ENCODE results near the gene PTPN4.

The PTPN4 gene

DNA sequence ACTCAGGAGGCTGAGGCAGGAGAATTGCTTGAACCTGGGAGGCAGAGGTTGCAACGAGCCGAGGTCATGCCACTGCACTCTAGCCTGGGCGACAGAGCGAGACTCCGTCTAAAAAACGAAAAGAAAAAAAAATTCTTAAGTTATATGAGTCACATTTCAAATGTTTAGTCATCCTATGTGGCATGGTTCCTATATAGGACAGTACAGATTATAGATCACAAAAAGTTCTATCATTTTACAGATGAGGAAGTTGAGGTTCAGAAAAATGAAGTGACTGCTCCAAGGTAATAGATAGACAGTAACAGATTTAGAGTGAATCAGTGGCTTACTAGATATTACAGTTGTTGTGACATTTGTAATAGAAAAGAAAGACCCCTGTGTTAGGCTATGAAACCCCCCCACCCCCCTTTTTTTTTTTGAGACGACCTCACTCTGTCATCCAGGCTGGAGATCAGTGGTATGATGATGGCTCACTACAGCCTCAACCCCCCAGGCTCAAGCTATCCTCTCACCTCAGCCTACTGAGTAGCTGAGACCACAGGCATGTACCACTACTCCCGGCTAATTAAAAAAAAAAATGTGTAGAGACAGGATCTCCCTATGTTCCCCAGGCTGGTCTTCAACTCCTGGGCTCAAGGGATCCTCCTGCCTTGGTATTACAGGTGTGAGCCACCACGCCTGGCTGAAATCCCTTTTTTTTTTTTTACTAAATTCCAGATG lies 22.7 kb downstream of the PTPN4 start:
- H3K79me2 ChIP-seq (ENCODE audit: insufficient read depth, low read length), result peaks cover 78% of the 10 kb centered on the region
- TF ChIP-seq EZH2phosphoT487 (IDR thresholded peaks at IDR 0.05; ENCODE audit: borderline replicate concordance), result no peak
- TF ChIP-seq, protein P1, sequence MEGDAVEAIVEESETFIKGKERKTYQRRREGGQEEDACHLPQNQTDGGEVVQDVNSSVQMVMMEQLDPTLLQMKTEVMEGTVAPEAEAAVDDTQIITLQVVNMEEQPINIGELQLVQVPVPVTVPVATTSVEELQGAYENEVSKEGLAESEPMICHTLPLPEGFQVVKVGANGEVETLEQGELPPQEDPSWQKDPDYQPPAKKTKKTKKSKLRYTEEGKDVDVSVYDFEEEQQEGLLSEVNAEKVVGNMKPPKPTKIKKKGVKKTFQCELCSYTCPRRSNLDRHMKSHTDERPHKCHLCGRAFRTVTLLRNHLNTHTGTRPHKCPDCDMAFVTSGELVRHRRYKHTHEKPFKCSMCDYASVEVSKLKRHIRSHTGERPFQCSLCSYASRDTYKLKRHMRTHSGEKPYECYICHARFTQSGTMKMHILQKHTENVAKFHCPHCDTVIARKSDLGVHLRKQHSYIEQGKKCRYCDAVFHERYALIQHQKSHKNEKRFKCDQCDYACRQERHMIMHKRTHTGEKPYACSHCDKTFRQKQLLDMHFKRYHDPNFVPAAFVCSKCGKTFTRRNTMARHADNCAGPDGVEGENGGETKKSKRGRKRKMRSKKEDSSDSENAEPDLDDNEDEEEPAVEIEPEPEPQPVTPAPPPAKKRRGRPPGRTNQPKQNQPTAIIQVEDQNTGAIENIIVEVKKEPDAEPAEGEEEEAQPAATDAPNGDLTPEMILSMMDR (conservative IDR thresholded peaks at IDR 0.05; ENCODE audit: low read length), result no peak
- no peak overlapping the region for H3K4me2 ChIP-seq (ENCODE audit: low read depth, low read length, poor library complexity, severe bottlenecking)
- no peaks in the 10 kb centered on the region for H3K9me3 ChIP-seq (ENCODE audit: insufficient read depth, low read depth, low read length)
- no peak overlapping the region for H2AFZ ChIP-seq (ENCODE audit: low read length)
- no peaks in the 10 kb centered on the region for H3K36me3 ChIP-seq (ENCODE audit: insufficient read depth, low read length)
- H3K27me3 ChIP-seq (ENCODE audit: insufficient read depth, low read length, poor library complexity, severe bottlenecking), result no peaks in the 10 kb centered on the region
- peaks cover 4% of the 10 kb centered on the region for H3K4me1 ChIP-seq (ENCODE audit: insufficient read depth, low read length, poor library complexity, severe bottlenecking)
- no peak overlapping the region for H3K4me3 ChIP-seq (ENCODE audit: low read length, poor library complexity, severe bottlenecking)
- no peaks in the 10 kb centered on the region for H3F3A ChIP-seq (ENCODE audit: low read depth)
- no peaks in the 10 kb centered on the region for H3K9me2 ChIP-seq (replicated peaks; ENCODE audit: low read depth, low read length)
- H3K9ac ChIP-seq (ENCODE audit: low read depth, low read length, poor library complexity, severe bottlenecking), result no peak overlapping the region
- H4K20me1 ChIP-seq (ENCODE audit: insufficient read depth, low read length, poor library complexity, severe bottlenecking), result peaks cover 5% of the 10 kb centered on the region

DNA sequence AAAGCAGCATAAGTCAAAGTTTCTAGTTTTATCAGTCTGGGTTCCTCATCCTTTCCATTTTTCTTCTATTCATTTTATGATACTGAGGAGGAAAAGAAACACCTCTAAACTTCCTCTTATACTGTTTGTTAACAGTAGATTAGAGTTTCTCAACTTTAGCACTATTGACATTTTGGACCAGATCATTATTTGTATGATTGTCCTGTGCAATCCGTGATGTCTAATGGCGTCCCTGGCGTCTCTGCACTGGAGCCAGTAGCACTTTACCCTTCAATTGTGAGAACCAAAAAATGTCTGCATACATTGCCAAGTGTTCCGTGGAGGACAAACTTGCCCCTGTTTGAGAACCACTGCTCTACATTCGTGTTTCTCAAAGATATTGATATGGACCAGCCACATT lies 25.2 kb downstream of the PTPN4 start:
- Histone ChIP-seq H3K4me1 (ENCODE audit: insufficient read depth, low read length, poor library complexity, severe bottlenecking) (no peaks in the 10 kb centered on the region), H3K4me3 (ENCODE audit: low read length, poor library complexity, severe bottlenecking) (no peak overlapping the region), H3K4me2 (ENCODE audit: low read depth, low read length, poor library complexity, severe bottlenecking) (no peak overlapping the region), H3K79me2 (ENCODE audit: insufficient read depth, low read length) (peaks cover 79% of the 10 kb centered on the region), H4K20me1 (ENCODE audit: insufficient read depth, low read length, poor library complexity, severe bottlenecking) (no peaks in the 10 kb centered on the region), H3K9ac (ENCODE audit: low read depth, low read length, poor library complexity, severe bottlenecking) (no peak overlapping the region), H3K9me2 (replicated peaks; ENCODE audit: low read depth, low read length) (no peaks in the 10 kb centered on the region), H3K36me3 (ENCODE audit: insufficient read depth, low read length) (no peaks in the 10 kb centered on the region), H3F3A (ENCODE audit: low read depth) (no peaks in the 10 kb centered on the region), H2AFZ (ENCODE audit: low read length) (no peak overlapping the region), H3K9me3 (ENCODE audit: insufficient read depth, low read depth, low read length) (peaks cover 9% of the 10 kb centered on the region; the same call in 1 of the 2 replicates), H3K27me3 (ENCODE audit: insufficient read depth, low read length, poor library complexity, severe bottlenecking) (no peaks in the 10 kb centered on the region)
- TF ChIP-seq, protein P1 (conservative IDR thresholded peaks at IDR 0.05; ENCODE audit: low read length), result no peak
- TF ChIP-seq EZH2phosphoT487 (IDR thresholded peaks at IDR 0.05; ENCODE audit: borderline replicate concordance), result no peak

DNA sequence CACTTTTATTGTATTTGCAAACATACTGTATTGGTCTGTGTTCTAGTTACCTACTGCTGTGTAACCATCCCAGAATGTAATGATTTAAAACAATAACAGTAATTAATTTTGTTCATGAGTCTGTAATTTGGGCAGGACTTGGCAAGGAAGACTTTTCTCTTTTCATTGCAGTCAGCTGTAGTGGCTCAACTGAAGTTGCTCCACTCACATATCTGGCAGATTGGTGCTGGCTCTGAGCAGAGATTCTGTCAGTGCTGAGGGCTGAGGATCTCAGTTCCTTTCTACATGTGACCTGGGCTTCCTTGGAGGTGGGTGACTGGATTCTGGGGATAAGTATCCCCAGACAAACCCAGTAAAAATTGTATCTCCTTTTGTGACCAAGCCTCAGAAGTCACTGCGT lies 26.6 kb downstream of the PTPN4 start:
- Histone ChIP-seq H3K4me3 (ENCODE audit: low read length, poor library complexity, severe bottlenecking) (no peak overlapping the region), H3F3A (ENCODE audit: low read depth) (no peaks in the 10 kb centered on the region), H3K9me2 (replicated peaks; ENCODE audit: low read depth, low read length) (no peaks in the 10 kb centered on the region), H3K27me3 (ENCODE audit: insufficient read depth, low read length, poor library complexity, severe bottlenecking) (no peaks in the 10 kb centered on the region), H2AFZ (ENCODE audit: low read length) (no peak overlapping the region), H3K4me2 (ENCODE audit: low read depth, low read length, poor library complexity, severe bottlenecking) (no peak overlapping the region), H3K9me3 (ENCODE audit: insufficient read depth, low read depth, low read length) (peaks cover 18% of the 10 kb centered on the region), H3K79me2 (ENCODE audit: insufficient read depth, low read length) (peaks cover 80% of the 10 kb centered on the region), H4K20me1 (ENCODE audit: insufficient read depth, low read length, poor library complexity, severe bottlenecking) (no peaks in the 10 kb centered on the region), H3K36me3 (ENCODE audit: insufficient read depth, low read length) (no peaks in the 10 kb centered on the region), H3K4me1 (ENCODE audit: insufficient read depth, low read length, poor library complexity, severe bottlenecking) (no peaks in the 10 kb centered on the region), H3K9ac (ENCODE audit: low read depth, low read length, poor library complexity, severe bottlenecking) (no peak overlapping the region)
- TF ChIP-seq, protein P1 (conservative IDR thresholded peaks at IDR 0.05; ENCODE audit: low read length), result no peak

Data from Loucy (cell line).